Measurements from ENCODE around the gene QPRT. TPM values are rescaled to one million over a fixed set of nuclear protein-coding genes. Genes with fewer than 3 reads are reported as not detected.
A peak's percentile ranks its signal among the peaks of the same experiment; 100 is the strongest.

The QPRT gene
- total and polyA plus RNA-seq, 2 of the 8 experiments (the other 6 are each of a cell fraction or from before 2014, with no cell fraction given) = 89.0 to 102 TPM

DNA sequence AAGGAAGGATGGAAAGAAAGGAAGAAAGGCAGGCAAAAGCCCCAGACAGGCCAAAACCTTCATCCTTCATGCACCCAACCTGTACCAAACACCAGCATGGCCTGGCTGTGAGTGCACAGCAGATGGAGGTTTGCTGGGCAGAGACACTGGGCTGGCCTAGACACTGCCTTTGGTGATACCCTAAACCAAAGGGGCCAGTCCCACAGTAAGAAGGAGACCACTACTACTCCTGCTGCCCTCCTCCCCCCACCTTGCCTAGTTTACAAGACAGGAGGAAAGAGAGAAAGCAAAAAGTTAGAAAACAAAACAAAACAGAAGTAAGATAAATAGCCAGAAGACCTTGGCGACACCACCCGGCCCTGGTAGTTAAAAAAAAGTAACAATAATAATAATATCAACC, 19.1 kb downstream of the QPRT start:
- no peak for DNase-seq (ENCODE audit: low read depth in 1 of 2, low spot score in 2 of 2)
- ChIA-PET CTCF (ENCODE audit: partially characterized antibody) (interaction anchor here (0.6 to 11.5 kb wide), 8 partner anchors 8 to 150 kb away, joined by 3 to 138 read pairs (median 16); partner anchors contain the start of genes KIF22, QPRT and SPN), POLR2A (ENCODE audit: partially characterized antibody) (interaction anchor here (1.4 to 20.4 kb wide), 8 partner anchors 13 to 110 kb away, joined by 4 to 490 read pairs (median 12); partner anchors contain the start of genes KIF22 and QPRT)
- H2AK5ac ChIP-seq (ENCODE audit: low read depth, low read length) = no peak overlapping the region
- H2BK120ac ChIP-seq (replicated peaks; ENCODE audit: low read depth, low read length) = no peak overlapping the region
- H3K56ac ChIP-seq (replicated peaks; ENCODE audit: insufficient read length, low read depth, low read length) = no peak overlapping the region
- H3K23me2 ChIP-seq (ENCODE audit: low read depth, low read length) = no peaks in the 10 kb centered on the region
- peaks cover 3 to 20% (median 12%) of the 10 kb centered on the region in 4 experiments; a peak in 7 of 8 replicates for H3K36me3 ChIP-seq (ENCODE audit: control insufficient read depth in 2 of 4, insufficient read depth in 4 of 4, low read length in 3 of 4)
- no peak overlapping the region for H3K9ac ChIP-seq (replicated peaks in 1 of 4; ENCODE audit: extremely low read depth in 1 of 4, low read depth in 3 of 4, low read length in 3 of 4)
- H3K9me3 ChIP-seq (ENCODE audit: insufficient read depth in 2 of 2, low read depth in 1 of 2, low read length in 1 of 2) = 0 out of 4 replicates have a peak, but pooled peaks cover 0 to 6% of the 10 kb centered on the region in 2 experiments
- WGBS, 2 experiments (ENCODE audit: extremely low coverage in 1 of 2, insufficient coverage in 1 of 2, insufficient read length in 1 of 2, insufficient replicate concordance in 2 of 2, low coverage in 1 of 2, low lambda C conversion rate in 2 of 2, missing lambda C conversion rate in 1 of 2) = 93% methylated on average over 2 of the region's 2 CpGs; no CpG with 5 or more reads in 1 of the 2 experiments
- peaks cover 0 to 11% (median 5%) of the 10 kb centered on the region in 4 experiments; a peak in 5 of 7 replicates for H3K4me1 ChIP-seq (replicated peaks in 1 of 4; ENCODE audit: control insufficient read depth in 3 of 4, insufficient read depth in 4 of 4, low read length in 3 of 4)
- H4K8ac ChIP-seq (ENCODE audit: extremely low read depth, insufficient read depth, low read length) = no peak overlapping the region
- peaks cover 0 to 3% of the 10 kb centered on the region in 2 experiments; a peak in 2 of 4 replicates for H3K79me2 ChIP-seq (ENCODE audit: control insufficient read depth in 1 of 2, insufficient read depth in 2 of 2, low read length in 2 of 2)
- peaks cover 0 to 3% of the 10 kb centered on the region in 2 experiments for H4K20me1 ChIP-seq (replicated peaks in 1 of 2; ENCODE audit: control insufficient read depth in 1 of 2, insufficient read depth in 2 of 2, low read length in 2 of 2)
- no peak for FAIRE-seq
- no peak overlapping the region for H4K5ac ChIP-seq (ENCODE audit: insufficient read length, low read depth, low read length)
- no peak overlapping the region for H2BK20ac ChIP-seq (ENCODE audit: low read length)
- no peak overlapping the region for H4K91ac ChIP-seq (replicated peaks; ENCODE audit: insufficient read length, low read length)
- no peak overlapping the region for H3K4me3 ChIP-seq (ENCODE audit: extremely low read depth in 1 of 4, insufficient read depth in 2 of 4, low read depth in 3 of 4, low read length in 4 of 4)
- TF ChIP-seq CHD2 (IDR thresholded peaks at IDR 0.05; ENCODE audit: low read length) = no peak
- peak; percentile 35; the same call in 1 of the 2 replicates for TF ChIP-seq POLR2AphosphoS5 (IDR thresholded peaks at IDR 0.05; ENCODE audit: low read depth, low read length)
- no peak overlapping the region for H3K18ac ChIP-seq (ENCODE audit: extremely low read depth, low read length)
- no peak overlapping the region for H2BK5ac ChIP-seq (ENCODE audit: low read depth, low read length)
- no peaks in the 10 kb centered on the region for H3K27me3 ChIP-seq (replicated peaks in 1 of 4; ENCODE audit: control insufficient read depth in 3 of 4, extremely low read depth in 1 of 4, insufficient read depth in 3 of 4, low read length in 3 of 4)
- no peak overlapping the region for H3K4ac ChIP-seq (replicated peaks; ENCODE audit: insufficient read length, low read depth, low read length)
- H3K27ac ChIP-seq (ENCODE audit: low read depth, low read length) = no peak overlapping the region
- no peak overlapping the region for H2BK12ac ChIP-seq (ENCODE audit: low read depth, low read length)
- H2BK15ac ChIP-seq (ENCODE audit: low read length) = no peak overlapping the region
- no peak overlapping the region for H3K23ac ChIP-seq (ENCODE audit: insufficient read length)
- no peaks in the 10 kb centered on the region for H3K79me1 ChIP-seq (ENCODE audit: low read depth, low read length)
- H3K4me2 ChIP-seq (ENCODE audit: insufficient read depth in 1 of 2, low read depth in 2 of 2, low read length in 2 of 2) = no peak overlapping the region
- no peak overlapping the region for H2AFZ ChIP-seq (ENCODE audit: low read length)
- no peak overlapping the region for H3K14ac ChIP-seq (ENCODE audit: insufficient read length)
